Activated naive CD4-positive, alpha-beta T cell (primary cell): ENCODE results near the gene NIPSNAP3A.

Experiments used
- DNase-seq, 4 experiments: peaks; one replicate each; lab custom pipeline; 2025; lab: John Stamatoyannopoulos, UW

NIPSNAP3A gene

GRCh38 chr9:104808035-104808614, 60.6 kb downstream of the NIPSNAP3A start:
- DNase-seq: no peak
